HG03457 (cell line): ENCODE measurements around the gene NMNAT2.
"Not testable (repeated sequence)": the region's sequence is repeated elsewhere in the genome, so short reads cannot be mapped to it uniquely, and the experiment has no call there.

Experiments
- ATAC-seq: cut with Tn5 transposase; IDR thresholded peaks from one replicate; pipeline ENCODE4 v1.9.1; 2021; ENCODE audit warnings: moderate number of reproducible peaks; ENCODE audit not compliant: unreplicated experiment

Gene NMNAT2

GRCh38 chr1:183291216-183291762 lies 126.9 kb downstream of the NMNAT2 start:
- ATAC-seq = no peak

- ATAC-seq = no peak
Measured at GRCh38 chr1:183290628-183291027, 127.6 kb downstream of the NMNAT2 start.

GRCh38 chr1:183289051-183289496 lies 129.1 kb downstream of the NMNAT2 start:
- no peak for ATAC-seq

DNA sequence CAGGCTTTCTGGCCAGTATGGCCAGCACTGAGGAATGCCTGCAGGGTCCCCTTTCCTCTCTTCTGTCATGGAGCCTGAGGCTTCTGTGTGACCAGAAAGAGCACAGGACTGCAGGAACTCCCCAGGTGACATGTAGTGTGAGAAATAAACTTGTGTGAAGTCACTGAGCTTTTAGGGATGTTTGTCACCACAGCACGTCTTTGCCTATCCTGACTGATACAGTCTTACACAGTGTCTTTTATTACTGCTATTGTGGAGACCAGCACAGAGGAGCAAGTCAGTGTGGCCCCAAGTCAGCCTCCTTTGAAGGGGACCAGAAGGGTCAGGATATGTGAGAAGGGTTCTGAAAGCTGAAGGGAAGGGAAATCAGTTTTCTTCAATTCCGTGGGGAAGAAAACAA lies 129.6 kb downstream of the NMNAT2 start:
- ATAC-seq = no peak

DNA sequence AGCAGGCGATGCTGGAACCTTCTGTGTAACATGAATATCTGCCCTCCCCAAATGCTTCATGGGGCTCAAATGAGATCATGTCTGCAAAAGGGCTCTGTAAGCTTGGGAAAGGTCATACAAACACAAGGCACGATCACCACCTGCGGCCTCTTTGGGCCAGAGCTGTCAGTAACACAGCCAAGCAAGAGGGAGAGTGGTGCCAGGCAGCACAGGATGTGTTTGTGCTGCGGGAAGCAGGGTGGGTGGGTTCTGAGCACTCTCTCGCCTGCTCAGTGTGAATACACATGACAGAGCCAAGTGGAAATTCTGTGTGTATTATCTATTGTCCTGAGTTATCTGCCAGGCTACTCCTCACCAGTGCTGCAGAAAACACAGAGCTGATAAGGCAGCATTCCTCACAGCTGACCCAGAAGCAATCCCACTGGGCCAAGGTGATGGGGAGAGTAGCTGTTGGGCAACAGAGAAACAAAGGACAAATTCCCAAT lies 130.9 kb downstream of the NMNAT2 start:
- no peak for ATAC-seq

DNA sequence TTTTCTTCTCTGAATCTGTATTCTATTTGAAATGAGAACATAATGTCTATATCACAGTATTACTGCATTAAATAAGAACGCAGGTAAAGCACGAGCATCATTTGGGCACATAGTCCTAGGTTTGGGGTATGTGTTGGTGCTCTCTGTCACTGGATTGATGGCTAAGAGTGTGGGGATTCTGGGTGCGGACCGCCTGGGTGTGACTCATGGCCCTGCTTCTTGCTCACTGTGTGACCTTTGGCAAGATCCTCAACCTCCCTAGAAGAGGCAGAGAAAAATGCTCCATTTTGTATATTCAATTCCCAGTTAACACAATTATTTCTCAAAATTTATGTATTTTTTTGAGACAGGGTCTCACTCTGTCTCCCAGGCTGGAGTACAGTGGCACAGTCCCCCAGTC lies 132.4 kb downstream of the NMNAT2 start:
- no peak for ATAC-seq

GRCh38 chr1:183285256-183285655 lies 132.9 kb downstream of the NMNAT2 start:
- ATAC-seq = no peak

- no peak for ATAC-seq
Measured at GRCh38 chr1:183284086-183284485, 134.1 kb downstream of the NMNAT2 start.

DNA sequence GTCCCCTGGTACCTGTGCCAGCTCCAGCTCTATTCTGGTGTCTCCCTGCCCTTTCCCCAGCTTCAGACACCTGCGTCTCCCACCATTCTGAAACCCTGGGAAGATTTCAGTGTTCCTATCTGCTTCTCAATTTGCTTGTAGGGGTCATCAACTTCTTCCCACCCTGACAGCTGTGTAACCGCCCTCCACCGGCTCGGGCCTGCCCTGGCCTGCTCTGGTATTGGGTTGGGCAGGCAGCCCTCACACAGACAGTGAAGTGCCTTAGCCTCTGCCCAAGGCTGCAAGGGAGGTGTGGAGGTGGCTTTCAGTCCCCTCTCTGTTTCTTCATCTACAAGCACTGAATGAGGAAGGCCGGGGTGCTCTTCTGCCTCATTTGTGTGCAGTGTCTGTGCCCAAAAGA lies 134.9 kb downstream of the NMNAT2 start:
- no peak for ATAC-seq

GRCh38 chr1:183282101-183282855 lies 135.9 kb downstream of the NMNAT2 start:
- ATAC-seq = no peak

- ATAC-seq = peak; percentile 69
Measured at GRCh38 chr1:183281553-183282091, 136.6 kb downstream of the NMNAT2 start.

GRCh38 chr1:183281039-183281438 lies 137.1 kb downstream of the NMNAT2 start:
- no peak for ATAC-seq

GRCh38 chr1:183279835-183280234 lies 138.3 kb downstream of the NMNAT2 start:
- no peak for ATAC-seq

DNA sequence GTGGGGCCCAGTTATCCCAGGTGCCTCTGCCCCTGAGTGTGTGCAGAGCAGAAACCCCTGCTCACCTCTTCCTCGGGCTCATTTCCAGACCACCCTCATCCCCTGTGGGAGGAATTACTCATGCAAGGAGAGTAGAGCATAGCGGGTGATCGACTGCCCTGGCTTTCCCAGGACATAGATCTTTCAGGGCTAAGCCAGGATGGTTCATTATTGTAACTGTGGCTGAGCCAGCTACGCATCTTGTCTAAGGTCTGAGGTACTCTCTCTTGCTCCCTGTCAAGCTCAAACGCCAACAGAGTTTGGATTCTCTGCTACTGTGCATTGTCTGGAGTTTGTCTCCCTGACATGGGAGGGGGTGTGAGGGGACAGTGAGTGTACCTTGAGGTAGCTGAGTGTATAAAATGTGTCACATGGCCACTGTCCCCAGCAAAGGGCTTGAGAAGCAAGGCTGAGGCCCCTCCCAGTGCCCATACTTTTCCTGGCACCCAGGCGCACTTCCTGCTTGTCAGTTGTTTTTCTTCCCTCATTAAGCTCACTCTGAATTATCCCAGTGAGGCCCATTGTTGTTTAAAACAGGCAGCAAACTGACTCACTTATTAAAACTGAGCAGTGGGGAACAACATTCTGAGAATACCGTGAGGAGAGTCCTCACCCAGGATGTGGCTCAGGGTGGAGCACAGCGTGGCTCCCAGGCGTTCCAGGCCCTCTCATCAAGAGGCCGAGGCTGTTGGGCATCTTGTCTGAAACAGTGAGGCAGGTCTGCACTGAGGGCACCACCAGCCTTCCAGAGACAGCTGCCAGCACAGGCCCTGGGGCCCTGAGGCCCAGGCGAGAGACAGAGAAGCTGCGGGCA lies 139.2 kb downstream of the NMNAT2 start:
- ATAC-seq = no peak

GRCh38 chr1:183277821-183278738 lies 140.1 kb downstream of the NMNAT2 start:
- no peak for ATAC-seq

DNA sequence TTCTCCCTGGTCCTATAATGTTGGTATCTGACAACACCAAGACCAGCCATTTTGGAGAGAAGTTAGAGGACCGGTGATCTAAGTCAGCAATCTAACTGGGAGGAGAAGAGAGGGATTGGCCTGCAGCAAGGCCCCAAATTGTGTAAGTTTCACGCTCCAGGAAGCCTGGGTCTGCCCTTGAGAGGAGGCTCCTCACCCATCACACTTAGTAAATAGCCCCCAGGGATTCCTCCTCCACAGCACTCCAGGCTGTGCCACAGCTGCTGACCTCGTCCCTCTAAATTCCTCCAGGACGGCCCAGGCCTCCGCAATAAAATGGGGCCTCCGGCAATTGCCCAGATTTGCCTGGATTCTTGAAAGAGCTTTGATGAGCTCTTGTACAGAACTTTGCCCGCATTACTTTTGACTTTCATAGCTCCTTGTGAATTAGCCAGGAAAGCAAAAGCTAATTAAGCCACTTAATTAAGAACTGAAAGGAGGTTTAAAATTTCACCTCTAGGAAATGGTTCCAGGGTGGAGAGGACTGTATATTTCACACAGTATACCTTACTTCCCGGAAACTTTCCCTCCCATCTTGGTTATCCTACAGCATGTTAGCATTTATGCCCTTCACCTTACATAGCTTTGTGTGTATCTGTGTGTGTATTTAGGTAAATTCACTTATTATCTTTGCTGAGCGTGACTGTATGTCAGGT lies 141.6 kb downstream of the NMNAT2 start:
- ATAC-seq = no peak

GRCh38 chr1:183275322-183275721 lies 142.9 kb downstream of the NMNAT2 start:
- no peak for ATAC-seq

- no peak for ATAC-seq
Measured at GRCh38 chr1:183274836-183275235, 143.3 kb downstream of the NMNAT2 start.

DNA sequence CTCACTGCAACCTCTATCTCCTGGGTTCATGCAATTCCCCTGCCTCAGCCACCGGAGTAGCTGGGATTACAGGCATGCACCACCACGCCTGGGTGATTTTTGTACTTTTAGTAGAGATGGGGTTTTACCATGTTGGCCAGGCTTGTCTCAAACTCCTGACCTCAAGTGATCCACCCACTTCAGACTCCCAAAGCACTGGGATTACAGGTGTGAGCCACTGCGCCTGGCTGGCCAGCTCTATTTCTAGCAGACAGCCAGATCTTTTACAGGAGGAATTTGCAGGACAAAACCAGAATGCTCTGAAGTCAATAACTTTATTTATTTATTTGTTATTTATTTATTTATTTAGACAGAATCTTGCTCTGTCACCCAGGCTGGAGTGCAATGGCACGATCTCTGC lies 144.2 kb downstream of the NMNAT2 start:
- not testable (repeated sequence) for ATAC-seq

DNA sequence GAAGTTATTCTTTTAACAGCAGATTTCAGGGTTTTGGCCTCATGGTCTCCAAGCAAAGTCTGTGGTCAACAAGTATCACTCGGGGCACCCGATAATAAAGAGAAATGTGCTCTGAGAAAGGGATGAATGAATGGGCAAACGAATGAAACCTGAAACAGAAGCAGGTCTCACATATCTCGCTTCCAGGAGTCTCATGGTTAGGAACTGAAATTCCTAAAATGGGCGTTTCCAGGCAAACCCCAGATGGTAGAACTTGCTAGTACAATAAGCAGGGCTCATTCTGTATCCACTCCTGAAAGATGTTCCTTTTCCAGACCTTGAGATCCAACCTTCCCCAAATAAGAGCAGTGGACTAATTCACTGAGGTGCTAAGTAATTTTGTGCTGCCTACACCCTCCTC lies 144.9 kb downstream of the NMNAT2 start:
- no peak for ATAC-seq
